A673 (cell line): Measurements from ENCODE around the gene PRKCH. TPM values are rescaled to one million over a fixed set of nuclear protein-coding genes. Genes with fewer than 3 reads are reported as not detected.

Experiments used
- BruUV-seq: library from RNA; stranded (reverse); fragments of 400-500 nt; replicated peaks from 2 replicates; lab custom pipeline; 2021; lab: Mats Ljungman, UMichigan
- CTCF ChIA-PET: fragments of 300-600 bp; sonication (Branson Sonifier 250); formaldehyde crosslinking; loops from one replicate; lab custom pipeline; 2022; ENCODE audit warnings: antibody characterized with exemption; lab: Charles Lee
- POLR2A ChIA-PET: fragments of 300-600 bp; sonication (Branson Sonifier 250); formaldehyde crosslinking; loops from one replicate; lab custom pipeline; 2022; ENCODE audit warnings: antibody characterized with exemption; ENCODE audit not compliant: low non-redundant PET; lab: Charles Lee
- DNase-seq: peaks from one replicate; pipeline ENCODE4 v3.0.0-alpha.2; 2015; ENCODE audit warnings: low spot score
- H3K27ac ChIP-seq: fragments of 200-600 bp; sonication (generic); 2 replicates; pipeline ENCODE4 v1.5.1; 2016; ENCODE audit warnings: mixed run types, low read depth, mild to moderate bottlenecking, mixed read lengths, antibody characterized with exemption, low read length; ENCODE audit not compliant: poor library complexity, severe bottlenecking
- H3K27me3 ChIP-seq: fragments of 200-600 bp; sonication (generic); replicated peaks from 2 replicates; pipeline ENCODE4 v1.6.1; 2017; ENCODE audit warnings: mixed run types, low read depth, mild to moderate bottlenecking, mixed read lengths, antibody characterized with exemption, low read length; ENCODE audit not compliant: insufficient read depth, poor library complexity
- H3K36me3 ChIP-seq: fragments of 200-600 bp; sonication (generic); 2 replicates; pipeline ENCODE4 v1.6.1; 2016; ENCODE audit warnings: mixed run types, mild to moderate bottlenecking, mixed read lengths, antibody characterized with exemption, low read length; ENCODE audit not compliant: insufficient read depth, poor library complexity, severe bottlenecking
- H3K4me1 ChIP-seq: fragments of 200-600 bp; sonication (generic); 2 replicates; pipeline ENCODE4 v1.6.1; 2017; ENCODE audit warnings: mixed run types, mild to moderate bottlenecking, mixed read lengths, antibody characterized with exemption, low read length; ENCODE audit not compliant: insufficient read depth, poor library complexity, severe bottlenecking
- H3K4me3 ChIP-seq: fragments of 200-600 bp; sonication (generic); 2 replicates; pipeline ENCODE4 v1.5.1; 2016; ENCODE audit warnings: low read depth, mixed run types, mild to moderate bottlenecking, mixed read lengths, low read length; ENCODE audit not compliant: poor library complexity, severe bottlenecking
- H3K9me3 ChIP-seq: fragments of 200-600 bp; sonication (generic); 2 replicates; pipeline ENCODE4 v1.6.1; 2016; ENCODE audit warnings: mixed run types, low read depth, mild to moderate bottlenecking, mixed read lengths, antibody characterized with exemption, low read length; ENCODE audit not compliant: poor library complexity, severe bottlenecking
- EZH2 ChIP-seq: fragments of 200-600 bp; sonication (generic); IDR thresholded peaks from 2 replicates; pipeline ENCODE4 v1.6.1; 2017; ENCODE audit warnings: borderline replicate concordance, low read depth, mild to moderate bottlenecking, mixed read lengths, antibody characterized with exemption, low read length; ENCODE audit not compliant: poor library complexity, severe bottlenecking
- intact Hi-C: fragments of 100-400 bp; cut with micrococcal nuclease; formaldehyde crosslinking; loops from one replicate; pipeline ENCODE4 v1.10.0; 2022; ENCODE audit not compliant: unreplicated experiment
- total RNA-seq: library from RNA; stranded (reverse); gene quantifications from 2 replicates; pipeline ENCODE4 v1.2.3, GENCODE V29; 2021
- TF ChIP-seq, protein P1 (sequence below): fragments of 300-800, 200-600 bp; sonication (generic); conservative IDR thresholded peaks from 2 replicates; pipeline ENCODE4 v1.5.1; 2017; ENCODE audit warnings: low read depth, mild to moderate bottlenecking, antibody characterized with exemption, low read length, moderate library complexity, mixed read lengths

The PRKCH gene
- total RNA-seq, 1 experiment from 2014 or later: 1.8 TPM

DNA sequence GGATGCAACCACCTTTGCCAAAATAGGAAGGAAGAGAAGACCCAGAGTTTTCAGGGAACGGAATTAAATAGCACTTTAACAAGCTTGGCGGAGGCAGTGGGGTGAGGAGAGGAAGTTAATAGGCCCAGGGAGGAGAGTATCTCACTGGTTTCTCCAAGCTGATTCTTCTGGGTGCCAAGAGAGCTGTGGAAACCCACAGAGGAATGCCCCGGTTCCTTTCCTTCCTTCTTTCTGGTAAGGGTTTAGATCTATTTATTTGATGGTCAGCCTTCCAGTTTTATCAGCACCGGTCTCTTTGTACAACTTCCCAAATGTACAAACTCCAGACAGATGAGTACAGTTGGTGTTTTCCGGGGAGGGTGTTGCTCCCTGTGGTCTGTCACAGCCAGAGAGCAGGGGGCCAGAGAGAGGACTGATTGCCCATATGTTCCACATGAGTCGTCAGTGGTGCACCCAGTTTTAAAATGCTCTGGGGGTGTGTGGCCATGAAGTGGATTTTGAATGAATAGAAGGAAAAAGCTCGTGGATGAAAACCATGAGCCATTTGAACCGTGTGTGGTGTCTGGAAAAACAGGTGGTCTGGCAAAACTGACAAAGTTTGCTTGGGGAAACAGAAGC, 26.6 kb downstream of the PRKCH start:
- BruUV-seq: no TSS peak
- CTCF ChIA-PET: no interaction called here
- no peaks in the 10 kb centered on the region for H3K36me3 ChIP-seq

DNA sequence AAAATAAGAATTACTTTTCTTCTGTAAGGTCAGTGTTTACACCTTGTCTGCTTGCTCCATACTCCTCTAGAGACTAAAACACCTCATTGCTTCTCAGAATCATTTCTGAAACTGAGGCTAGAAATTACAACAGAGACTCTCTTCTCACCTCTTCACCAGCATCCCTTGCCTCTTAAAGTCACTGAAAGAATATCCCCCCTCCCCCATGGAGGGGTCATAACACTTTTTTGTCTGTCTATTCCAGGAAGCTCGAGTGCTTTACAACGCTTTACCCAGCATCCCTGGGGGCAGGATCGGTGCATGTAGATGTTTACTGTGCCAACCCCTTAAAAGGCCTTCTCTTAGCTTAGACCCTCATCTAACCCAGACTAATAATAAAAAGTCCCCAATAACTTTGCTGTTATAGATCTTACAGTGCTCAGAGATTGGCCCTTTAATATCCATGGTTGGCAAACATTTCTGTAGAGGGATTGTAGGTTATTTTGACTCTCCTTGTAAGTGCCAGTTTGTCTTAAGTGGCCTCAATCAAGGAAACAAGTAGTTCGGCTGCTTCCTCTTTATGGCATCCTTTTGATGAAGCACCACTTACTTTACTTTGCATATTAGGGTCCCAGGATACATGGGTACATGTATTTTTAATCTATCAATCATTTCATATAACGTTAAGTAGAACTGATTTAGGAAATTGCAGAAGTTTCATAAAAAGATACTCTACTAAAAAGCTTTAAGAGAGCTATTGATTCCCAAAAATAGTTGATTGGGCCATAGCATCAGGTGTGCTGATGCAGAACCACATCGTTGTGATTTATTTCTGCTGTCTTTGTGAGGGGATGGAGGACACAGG, 29.3 kb downstream of the PRKCH start:
- CTCF ChIA-PET: no interaction called here
- TF ChIP-seq EZH2: no peak
- TF ChIP-seq, protein P1, sequence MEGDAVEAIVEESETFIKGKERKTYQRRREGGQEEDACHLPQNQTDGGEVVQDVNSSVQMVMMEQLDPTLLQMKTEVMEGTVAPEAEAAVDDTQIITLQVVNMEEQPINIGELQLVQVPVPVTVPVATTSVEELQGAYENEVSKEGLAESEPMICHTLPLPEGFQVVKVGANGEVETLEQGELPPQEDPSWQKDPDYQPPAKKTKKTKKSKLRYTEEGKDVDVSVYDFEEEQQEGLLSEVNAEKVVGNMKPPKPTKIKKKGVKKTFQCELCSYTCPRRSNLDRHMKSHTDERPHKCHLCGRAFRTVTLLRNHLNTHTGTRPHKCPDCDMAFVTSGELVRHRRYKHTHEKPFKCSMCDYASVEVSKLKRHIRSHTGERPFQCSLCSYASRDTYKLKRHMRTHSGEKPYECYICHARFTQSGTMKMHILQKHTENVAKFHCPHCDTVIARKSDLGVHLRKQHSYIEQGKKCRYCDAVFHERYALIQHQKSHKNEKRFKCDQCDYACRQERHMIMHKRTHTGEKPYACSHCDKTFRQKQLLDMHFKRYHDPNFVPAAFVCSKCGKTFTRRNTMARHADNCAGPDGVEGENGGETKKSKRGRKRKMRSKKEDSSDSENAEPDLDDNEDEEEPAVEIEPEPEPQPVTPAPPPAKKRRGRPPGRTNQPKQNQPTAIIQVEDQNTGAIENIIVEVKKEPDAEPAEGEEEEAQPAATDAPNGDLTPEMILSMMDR: no peak
- no peak overlapping the region for H3K27ac ChIP-seq
- H3K9me3 ChIP-seq: no peaks in the 10 kb centered on the region
- no peaks in the 10 kb centered on the region for H3K36me3 ChIP-seq
- BruUV-seq: no TSS peak
- H3K4me3 ChIP-seq: no peak overlapping the region
- H3K27me3 ChIP-seq: no peaks in the 10 kb centered on the region
- POLR2A ChIA-PET: no interaction called here
- intact Hi-C loops: no loop called here
- DNase-seq: no peak
- H3K4me1 ChIP-seq: no peaks in the 10 kb centered on the region

More for the DNA sequence above, 26.6 kb downstream of the PRKCH start:
- Histone ChIP-seq H3K4me3 (no peak overlapping the region), H3K4me1 (no peaks in the 10 kb centered on the region), H3K9me3 (no peaks in the 10 kb centered on the region), H3K27me3 (no peaks in the 10 kb centered on the region), H3K27ac (no peak overlapping the region)
- DNase-seq: no peak
- intact Hi-C loops: no loop called here
- POLR2A ChIA-PET: no interaction called here
- TF ChIP-seq EZH2: no peak
- TF ChIP-seq, protein P1: no peak

DNA sequence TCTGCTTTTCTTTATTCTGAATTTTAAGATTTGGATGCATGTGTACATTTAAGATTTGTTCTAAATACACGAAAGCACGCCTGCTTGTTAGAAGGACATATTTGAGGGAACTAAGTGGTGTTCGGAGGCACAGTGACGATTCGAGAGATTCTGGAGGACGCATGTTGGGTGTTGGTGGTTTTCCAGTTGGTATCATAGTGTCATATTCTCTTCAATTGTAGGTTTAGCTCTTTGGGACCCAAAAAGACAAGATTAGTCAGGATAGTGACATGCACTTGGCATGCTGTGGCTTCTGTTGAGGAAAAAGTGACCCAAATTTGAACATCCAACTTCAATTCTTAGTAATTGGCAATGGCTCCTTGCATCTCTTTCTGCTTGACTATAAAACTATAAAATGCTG, 30.1 kb downstream of the PRKCH start:
- no peaks in the 10 kb centered on the region for H3K36me3 ChIP-seq
- no peaks in the 10 kb centered on the region for H3K27me3 ChIP-seq
- TF ChIP-seq EZH2: no peak
- TF ChIP-seq, protein P1: no peak
- ChIA-PET CTCF (no interaction called here), POLR2A (no interaction called here)
- no TSS peak for BruUV-seq
- no peaks in the 10 kb centered on the region for H3K4me1 ChIP-seq
- no peak for DNase-seq
- no peaks in the 10 kb centered on the region for H3K9me3 ChIP-seq
- H3K4me3 ChIP-seq: no peak overlapping the region
- H3K27ac ChIP-seq: no peak overlapping the region
- intact Hi-C loops: no loop called here
